Keratinocyte (primary cell): ENCODE measurements around the gene KAT2B. TPM values are rescaled to one million over a fixed set of nuclear protein-coding genes. Genes with fewer than 3 reads are reported as not detected.
"Not testable (repeated sequence)": the region's sequence is repeated elsewhere in the genome, so short reads cannot be mapped to it uniquely, and the experiment has no call there.

ENCODE experiments used
- DNase-seq: peaks from one replicate; pipeline ENCODE4 v3.0.0-alpha.2; 2011; ENCODE audit warnings: low read depth, missing footprints, low spot score
- FAIRE-seq: peaks from 2 replicates; lab custom pipeline; 2011; peaks lifted over from hg19 to GRCh38; lab: Jason Lieb, UNC
- H2AFZ ChIP-seq: 2 replicates; pipeline ENCODE4 v1.6.0; 2012; ENCODE audit warnings: low read length, control low read depth, inconsistent platforms; ENCODE audit not compliant: control insufficient read depth
- H3K27ac ChIP-seq: 2 replicates; pipeline ENCODE4 v1.5.1; 2011; ENCODE audit warnings: low read length; ENCODE audit not compliant: control insufficient read depth, insufficient read depth
- H3K27me3 ChIP-seq: 3 replicates; pipeline ENCODE4 v1.6.0; 2011; ENCODE audit warnings: low read length; ENCODE audit not compliant: control insufficient read depth, insufficient read depth; ENCODE audit errors: extremely low read depth
- H3K36me3 ChIP-seq, 2 experiments: 2 replicates in 1 of 2; 3 replicates in 1 of 2; pipeline ENCODE4 v1.5.1; 2011; ENCODE audit warnings: low read length in 2 of 2, mild to moderate bottlenecking in 1 of 2; ENCODE audit not compliant: control insufficient read depth in 2 of 2, insufficient read depth in 2 of 2; ENCODE audit errors: extremely low read depth in 1 of 2
- H3K4me1 ChIP-seq: 3 replicates; pipeline ENCODE4 v1.5.1; 2011; ENCODE audit warnings: low read length; ENCODE audit not compliant: control insufficient read depth, insufficient read depth; ENCODE audit errors: extremely low read depth
- H3K4me2 ChIP-seq: 3 replicates; pipeline ENCODE4 v1.6.0; 2011; ENCODE audit warnings: low read depth, low read length; ENCODE audit not compliant: control insufficient read depth, insufficient read depth; ENCODE audit errors: extremely low read depth
- H3K4me3 ChIP-seq, 3 experiments: fragments of 200-600 bp in 1 of 3; sonication (generic) in 1 of 3; 2 replicates in 2 of 3; 3 replicates in 1 of 3; pipeline ENCODE4 v1.5.1; 2011 to 2016; ENCODE audit warnings: low read length in 3 of 3, mild to moderate bottlenecking in 3 of 3, control low read depth in 2 of 3, inconsistent platforms in 1 of 3, low read depth in 1 of 3, mixed read lengths in 1 of 3, mixed run types in 1 of 3, moderate library complexity in 1 of 3; ENCODE audit not compliant: control insufficient read depth in 2 of 3, insufficient read depth in 2 of 3; ENCODE audit errors: extremely low read depth in 1 of 3
- H3K79me2 ChIP-seq: 2 replicates; pipeline ENCODE4 v1.6.0; 2012; ENCODE audit warnings: low read length; ENCODE audit not compliant: control insufficient read depth, insufficient read depth
- H3K9ac ChIP-seq: 3 replicates; pipeline ENCODE4 v1.6.0; 2011; ENCODE audit warnings: low read length; ENCODE audit not compliant: control insufficient read depth, insufficient read depth; ENCODE audit errors: extremely low read depth
- H3K9me1 ChIP-seq: 3 replicates; pipeline ENCODE4 v1.6.0; 2011; ENCODE audit warnings: low read length; ENCODE audit not compliant: control insufficient read depth, insufficient read depth; ENCODE audit errors: extremely low read depth
- H3K9me3 ChIP-seq: 2 replicates; pipeline ENCODE4 v1.5.1; 2012; ENCODE audit warnings: low read depth, low read length; ENCODE audit not compliant: control insufficient read depth
- H4K20me1 ChIP-seq: 3 replicates; pipeline ENCODE4 v1.6.0; 2011; ENCODE audit warnings: low read length; ENCODE audit not compliant: control insufficient read depth, insufficient read depth; ENCODE audit errors: extremely low read depth
- CTCF ChIP-seq, 3 experiments: IDR thresholded peaks in 1 of 3; conservative IDR thresholded peaks in 1 of 3; optimal IDR thresholded peaks in 1 of 3; 2 replicates in 2 of 3; 3 replicates in 1 of 3; pipeline versions ENCODE3 to v1.5.1; 2011; ENCODE audit warnings: low read length in 3 of 3, mild to moderate bottlenecking in 3 of 3, moderate library complexity in 2 of 3, control low read depth in 1 of 3, inconsistent platforms in 1 of 3; ENCODE audit not compliant: insufficient read depth in 2 of 3; ENCODE audit errors: extremely low read depth in 1 of 3
- EZH2 ChIP-seq: IDR thresholded peaks from one replicate; pipeline ENCODE4 v1.6.1; 2012; ENCODE audit warnings: inconsistent platforms, mild to moderate bottlenecking, low read length, moderate library complexity
- dilution Hi-C: fragments of 300-500 bp; cut with MboI; formaldehyde crosslinking; loops from one replicate; pipeline ENCODE4 v1.7.0; 2020; ENCODE audit warnings: low sequenced_read_pairs; ENCODE audit not compliant: extremely low pct_ligation_motif_present
- polyA plus RNA-seq, 5 experiments: library from polyadenylated mRNA; depleted of rRNA in 3 of 5; stranded (reverse) in 3 of 5; stranded (forward) in 1 of 5; unstranded in 1 of 5; fragments of >200 nt; gene quantifications; 1 replicate in 1 of 5; 2 replicates in 3 of 5; 3 replicates in 1 of 5; pipeline versions ENCODE4 v1.2.1 to v1.2.3, GENCODE V29; 2011 to 2012; ENCODE audit warnings: missing spikeins in 2 of 5, low read depth in 1 of 5, low replicate concordance in 1 of 5

Gene KAT2B
- polyA plus RNA-seq, 1 donor (not counting 4 experiments of a cell fraction or from before 2014, with no cell fraction given), result 4.6 TPM

GRCh38 chr3:20043396-20043795 lies 3.1 kb downstream of the KAT2B start:
- Histone ChIP-seq H4K20me1 (no peaks in the 10 kb centered on the region), H3K4me2 (peak overlapping the region; percentile 39), H3K27me3 (no peaks in the 10 kb centered on the region), H3K9me1 (no peaks in the 10 kb centered on the region), H3K27ac (no peak overlapping the region), H3K9me3 (no peaks in the 10 kb centered on the region), H3K4me3 (no peak overlapping the region), H3K9ac (no peak overlapping the region), H3K4me1 (peaks cover 8% of the 10 kb centered on the region), H3K36me3 (no peaks in the 10 kb centered on the region), H3K79me2 (no peaks in the 10 kb centered on the region), H2AFZ (no peak overlapping the region)
- no peak for DNase-seq
- TF ChIP-seq EZH2 (no peak), CTCF (optimal IDR thresholded peaks at IDR 0.05 in 1 of 3, IDR thresholded peaks at IDR 0.05 in 1 of 3, conservative IDR thresholded peaks at IDR 0.05 in 1 of 3; ENCODE audit: extremely low read depth in 1 of 3, insufficient read depth in 2 of 3, low read length in 3 of 3) (no peak)
- dilution Hi-C loops, result no loop called here
- no peak for FAIRE-seq

GRCh38 chr3:20043825-20044224 lies 3.6 kb downstream of the KAT2B start:
- no peaks in the 10 kb centered on the region for H3K9me1 ChIP-seq
- no peak overlapping the region for H3K27ac ChIP-seq
- FAIRE-seq (no peak), DNase-seq (no peak)
- no peak overlapping the region for H2AFZ ChIP-seq
- H3K27me3 ChIP-seq, result no peaks in the 10 kb centered on the region
- no peak overlapping the region for H3K9ac ChIP-seq
- no peak overlapping the region for H3K4me3 ChIP-seq
- H3K4me2 ChIP-seq, result peak overlapping the region; percentile 39
- H3K4me1 ChIP-seq, result peaks cover 8% of the 10 kb centered on the region
- H3K79me2 ChIP-seq, result no peaks in the 10 kb centered on the region
- TF ChIP-seq CTCF (optimal IDR thresholded peaks at IDR 0.05 in 1 of 3, IDR thresholded peaks at IDR 0.05 in 1 of 3, conservative IDR thresholded peaks at IDR 0.05 in 1 of 3; ENCODE audit: extremely low read depth in 1 of 3, insufficient read depth in 2 of 3, low read length in 3 of 3) (no peak), EZH2 (no peak)
- H4K20me1 ChIP-seq, result no peaks in the 10 kb centered on the region
- no peaks in the 10 kb centered on the region for H3K36me3 ChIP-seq
- dilution Hi-C loops, result no loop called here
- H3K9me3 ChIP-seq, result no peaks in the 10 kb centered on the region

GRCh38 chr3:20045141-20045540 lies 4.9 kb downstream of the KAT2B start:
- H3K36me3 ChIP-seq, H3K27ac ChIP-seq, dilution Hi-C loops, DNase-seq, H3K9ac ChIP-seq, H3K4me2 ChIP-seq, H2AFZ ChIP-seq, H3K27me3 ChIP-seq, H3K4me1 ChIP-seq, H3K4me3 ChIP-seq, H3K79me2 ChIP-seq, H3K9me3 ChIP-seq, FAIRE-seq, H4K20me1 ChIP-seq, H3K9me1 ChIP-seq: not testable (repeated sequence)
